PFSK-1 (cell line): ENCODE data around the gene BMERB1.

Experiments
- POLR2AphosphoS5 ChIP-seq: IDR thresholded peaks from 2 replicates; pipeline ENCODE4 v1.6.1; 2012; ENCODE audit warnings: low read depth, mild to moderate bottlenecking, control low read depth, low read length, moderate library complexity
- REST ChIP-seq, 2 experiments: IDR thresholded peaks; 2 replicates each; pipeline versions ENCODE4 v1.6.1 to v1.8.0; 2011 to 2012; ENCODE audit warnings: low read depth in 2 of 2, low read length in 2 of 2, control low read depth in 1 of 2, inconsistent platforms in 1 of 2, mild to moderate bottlenecking in 1 of 2, moderate library complexity in 1 of 2; ENCODE audit not compliant: insufficient read depth in 1 of 2
- SIN3A ChIP-seq: IDR thresholded peaks from 2 replicates; pipeline ENCODE4 v1.6.1; 2012; ENCODE audit warnings: mild to moderate bottlenecking, low read length, moderate library complexity, borderline replicate concordance; ENCODE audit not compliant: insufficient read depth

GRCh38 chr16:15617901-15618300, 183.5 kb downstream of the BMERB1 start:
- no peak for TF ChIP-seq REST (IDR thresholded peaks at IDR 0.05; ENCODE audit: insufficient read depth in 1 of 2, low read depth in 2 of 2, low read length in 2 of 2)
- TF ChIP-seq POLR2AphosphoS5 = no peak
- TF ChIP-seq SIN3A = no peak
